Nephron (organoid): ENCODE measurements around the gene INTS1.

ENCODE experiments used
- H3K27ac Mint-ChIP-seq, 3 experiments: 2 replicates each; pipeline ENCODE4 v1.8.0; 2020; ENCODE audit warnings: mixed read lengths in 3 of 3, mild to moderate bottlenecking in 2 of 3, moderate library complexity in 1 of 3
- H3K27me3 Mint-ChIP-seq: 2 replicates; pipeline ENCODE4 v1.8.0; 2021; ENCODE audit warnings: low read depth, mild to moderate bottlenecking, moderate library complexity, mixed read lengths
- H3K36me3 Mint-ChIP-seq: 2 replicates; pipeline ENCODE4 v1.8.0; 2020; ENCODE audit warnings: low read depth, mixed read lengths
- H3K4me1 Mint-ChIP-seq: 2 replicates; pipeline ENCODE4 v1.8.0; 2020; ENCODE audit warnings: mixed read lengths
- H3K4me3 Mint-ChIP-seq, 3 experiments: 2 replicates each; pipeline ENCODE4 v1.8.0; 2020; ENCODE audit warnings: mild to moderate bottlenecking in 3 of 3, mixed read lengths in 3 of 3, moderate library complexity in 2 of 3
- H3K9me3 Mint-ChIP-seq: 2 replicates; pipeline ENCODE4 v1.8.0; 2020; ENCODE audit warnings: mixed read lengths
- TF ChIP-seq, protein P1 (sequence below), 3 experiments: fragments of 200-600 bp; sonication (generic); IDR thresholded peaks; one replicate each; pipeline ENCODE4 v1.5.0; 2021; ENCODE audit warnings: antibody characterized with exemption in 3 of 3; ENCODE audit not compliant: unreplicated experiment in 3 of 3

The INTS1 gene

DNA sequence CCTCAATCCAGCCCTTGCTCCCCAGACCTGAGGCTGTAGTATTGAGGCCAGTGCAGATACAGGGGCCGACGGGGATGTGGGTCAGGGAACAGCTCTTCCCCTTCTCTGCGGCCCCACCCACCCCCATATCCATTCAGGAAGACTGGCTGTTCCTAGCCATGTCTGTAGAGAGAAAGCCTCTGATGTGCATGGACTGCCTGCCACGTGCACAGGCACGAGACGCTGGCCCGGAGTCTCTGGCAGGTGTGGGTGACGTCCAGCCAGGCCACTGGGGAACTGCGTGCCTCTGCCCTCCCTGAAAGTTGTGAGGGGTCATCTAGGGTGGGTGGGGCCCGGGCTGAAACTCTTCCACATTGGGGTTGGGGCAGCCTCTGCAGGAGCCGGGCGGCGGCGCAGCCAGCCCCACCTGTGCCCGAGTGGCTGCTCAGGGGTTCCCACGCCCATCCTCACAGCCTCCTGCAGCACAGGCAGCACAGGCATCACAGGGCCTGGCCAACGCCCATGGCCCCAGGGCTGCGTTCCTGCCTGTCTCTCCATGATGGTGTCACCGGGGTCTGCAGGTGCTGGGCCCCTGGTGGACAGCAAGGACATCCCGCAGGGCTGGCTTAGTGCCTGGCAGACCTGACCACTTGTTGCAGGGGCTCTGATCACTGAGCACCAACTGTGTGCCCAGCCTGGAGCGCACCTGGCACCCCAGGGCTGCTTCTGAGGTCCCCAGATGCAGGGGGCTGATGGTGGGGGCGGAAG lies 72.4 kb downstream of the INTS1 start:
- H3K27ac Mint-ChIP-seq: no peak overlapping the region
- no peaks in the 10 kb centered on the region for H3K4me1 Mint-ChIP-seq
- H3K36me3 Mint-ChIP-seq: no peaks in the 10 kb centered on the region
- H3K27me3 Mint-ChIP-seq: peaks cover 11% of the 10 kb centered on the region
- TF ChIP-seq, protein P1, sequence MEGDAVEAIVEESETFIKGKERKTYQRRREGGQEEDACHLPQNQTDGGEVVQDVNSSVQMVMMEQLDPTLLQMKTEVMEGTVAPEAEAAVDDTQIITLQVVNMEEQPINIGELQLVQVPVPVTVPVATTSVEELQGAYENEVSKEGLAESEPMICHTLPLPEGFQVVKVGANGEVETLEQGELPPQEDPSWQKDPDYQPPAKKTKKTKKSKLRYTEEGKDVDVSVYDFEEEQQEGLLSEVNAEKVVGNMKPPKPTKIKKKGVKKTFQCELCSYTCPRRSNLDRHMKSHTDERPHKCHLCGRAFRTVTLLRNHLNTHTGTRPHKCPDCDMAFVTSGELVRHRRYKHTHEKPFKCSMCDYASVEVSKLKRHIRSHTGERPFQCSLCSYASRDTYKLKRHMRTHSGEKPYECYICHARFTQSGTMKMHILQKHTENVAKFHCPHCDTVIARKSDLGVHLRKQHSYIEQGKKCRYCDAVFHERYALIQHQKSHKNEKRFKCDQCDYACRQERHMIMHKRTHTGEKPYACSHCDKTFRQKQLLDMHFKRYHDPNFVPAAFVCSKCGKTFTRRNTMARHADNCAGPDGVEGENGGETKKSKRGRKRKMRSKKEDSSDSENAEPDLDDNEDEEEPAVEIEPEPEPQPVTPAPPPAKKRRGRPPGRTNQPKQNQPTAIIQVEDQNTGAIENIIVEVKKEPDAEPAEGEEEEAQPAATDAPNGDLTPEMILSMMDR (IDR thresholded peaks at IDR 0.05; ENCODE audit: unreplicated experiment in 3 of 3): no peak
- H3K9me3 Mint-ChIP-seq: no peaks in the 10 kb centered on the region
- H3K4me3 Mint-ChIP-seq: no peak overlapping the region

DNA sequence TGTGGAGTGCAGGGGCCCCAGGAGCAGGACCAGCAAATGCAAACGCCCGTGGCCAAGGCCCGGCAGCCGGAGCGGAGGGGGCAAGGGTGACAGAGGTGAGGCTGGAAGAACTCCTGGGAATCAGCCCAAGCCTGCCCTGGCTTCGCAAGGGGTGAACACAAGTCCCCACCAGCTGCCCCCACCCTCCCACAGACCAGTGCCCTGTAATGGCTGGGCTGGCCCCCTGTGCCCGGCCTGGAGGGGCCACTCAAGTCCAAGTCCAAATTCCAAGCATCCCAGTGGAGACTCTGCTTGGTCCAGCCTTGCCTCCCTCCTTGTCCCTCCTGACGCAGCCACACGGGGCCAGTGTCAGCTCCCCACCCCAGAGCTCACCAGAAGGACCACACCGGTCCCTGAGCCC lies 73.0 kb downstream of the INTS1 start:
- TF ChIP-seq, protein P1 (IDR thresholded peaks at IDR 0.05; ENCODE audit: unreplicated experiment in 3 of 3): no peak
- Mint-ChIP-seq H3K27ac (no peak overlapping the region), H3K27me3 (peaks cover 11% of the 10 kb centered on the region), H3K36me3 (no peaks in the 10 kb centered on the region), H3K9me3 (no peaks in the 10 kb centered on the region), H3K4me3 (no peak overlapping the region), H3K4me1 (no peaks in the 10 kb centered on the region)

DNA sequence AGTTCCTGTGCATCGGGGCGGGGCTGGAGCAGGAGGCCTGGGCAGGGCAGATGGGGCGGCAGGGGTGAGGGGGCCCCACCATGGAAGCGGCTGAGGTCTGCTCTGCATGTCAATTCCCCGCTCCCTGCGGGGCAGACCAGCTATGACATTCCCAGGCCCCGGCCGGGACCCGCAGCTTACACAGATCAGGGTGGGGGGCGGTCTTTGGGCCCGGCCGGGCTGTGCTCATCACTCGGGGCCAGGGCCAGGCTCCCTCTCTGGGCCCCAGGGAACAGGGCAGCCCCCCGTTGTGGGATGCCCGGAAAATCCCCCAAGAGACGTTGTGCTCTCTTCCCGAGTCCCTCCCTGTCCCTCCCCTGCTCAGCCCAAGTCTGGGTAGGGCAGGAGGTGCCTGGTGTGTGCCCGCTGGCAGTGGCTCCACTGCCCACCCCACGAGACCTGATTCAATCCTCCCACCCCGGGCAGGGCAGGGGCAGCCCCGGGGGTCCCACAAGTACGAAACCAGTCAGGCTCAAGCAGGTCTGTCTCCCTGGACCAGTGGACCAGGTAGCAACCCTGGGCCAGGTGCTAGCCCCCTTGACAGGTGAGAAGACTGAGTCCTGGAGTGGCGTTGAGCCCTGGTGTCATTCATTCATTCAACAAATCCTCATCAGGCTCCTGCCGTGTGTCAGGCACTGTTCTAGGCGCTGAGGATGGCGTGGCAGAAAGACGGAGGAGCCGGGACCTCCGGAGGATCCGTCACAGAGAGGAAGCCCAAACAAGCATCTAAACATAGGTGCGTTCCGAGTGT lies 73.9 kb downstream of the INTS1 start:
- Mint-ChIP-seq H3K4me1 (no peaks in the 10 kb centered on the region), H3K36me3 (no peaks in the 10 kb centered on the region), H3K27me3 (peaks cover 16% of the 10 kb centered on the region), H3K27ac (no peak overlapping the region), H3K9me3 (no peaks in the 10 kb centered on the region), H3K4me3 (no peak overlapping the region)
- TF ChIP-seq, protein P1 (IDR thresholded peaks at IDR 0.05; ENCODE audit: unreplicated experiment in 3 of 3): no peak

DNA sequence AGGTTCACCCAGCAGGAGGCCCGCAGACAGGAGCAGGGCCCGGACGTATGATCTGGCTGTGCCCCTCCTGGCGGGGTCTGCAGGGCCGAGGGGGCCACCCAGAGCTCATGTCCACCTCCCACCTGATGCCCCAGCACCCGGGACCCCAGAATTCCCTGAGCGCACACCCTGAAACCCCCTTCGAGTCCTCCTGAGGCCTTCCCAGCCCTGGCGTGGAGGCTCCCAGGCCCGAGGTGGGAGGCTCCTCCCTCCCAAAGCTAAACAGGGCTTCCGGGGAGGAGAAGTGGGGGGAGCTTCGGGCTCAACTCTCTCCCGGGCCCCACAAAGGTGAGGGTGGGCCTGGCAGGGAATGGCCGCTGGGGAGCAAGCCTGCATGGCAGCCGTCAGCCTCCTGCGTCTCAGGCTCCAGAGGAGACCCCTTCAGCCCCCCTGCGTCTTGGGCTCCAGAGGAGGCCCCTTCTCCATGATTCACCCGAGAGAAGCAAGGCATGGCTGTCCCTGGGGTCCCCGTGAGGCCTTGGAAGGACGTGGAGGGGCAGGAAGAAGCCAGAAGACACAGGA lies 75.2 kb downstream of the INTS1 start:
- Mint-ChIP-seq H3K36me3 (no peaks in the 10 kb centered on the region), H3K4me3 (no peak overlapping the region), H3K4me1 (no peaks in the 10 kb centered on the region), H3K27ac (no peak overlapping the region), H3K27me3 (peaks cover 20% of the 10 kb centered on the region), H3K9me3 (no peaks in the 10 kb centered on the region)
- TF ChIP-seq, protein P1 (IDR thresholded peaks at IDR 0.05; ENCODE audit: unreplicated experiment in 3 of 3): no peak

DNA sequence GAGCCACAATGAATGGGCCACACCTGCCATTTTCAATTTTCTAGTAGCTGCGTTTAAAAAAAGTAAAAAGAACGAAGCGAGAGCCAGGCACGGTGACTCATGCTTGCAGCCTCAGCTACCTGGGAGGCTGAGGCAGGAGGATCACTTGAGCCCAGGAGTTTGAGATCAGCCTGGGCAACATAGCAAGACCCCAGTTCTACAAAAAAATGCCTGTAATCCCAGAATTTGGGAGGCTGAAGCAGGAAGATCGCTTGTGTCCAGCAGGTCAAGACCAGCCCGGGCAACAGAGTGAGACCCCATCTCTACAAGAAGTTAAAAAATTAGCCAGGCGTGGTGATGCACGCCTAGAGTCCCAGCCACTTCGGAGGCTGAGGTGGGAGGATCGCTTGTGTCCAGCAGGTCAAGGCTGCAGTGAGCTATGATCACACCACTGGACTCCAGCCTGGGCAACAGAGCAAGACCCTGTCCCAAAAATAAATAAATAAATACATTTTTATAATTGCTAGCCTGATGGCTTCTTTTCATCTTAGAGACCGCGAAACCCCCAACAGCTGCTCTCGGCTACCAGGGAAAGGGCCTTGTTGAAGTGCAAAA lies 77.0 kb downstream of the INTS1 start:
- H3K4me3 Mint-ChIP-seq: no peak overlapping the region
- TF ChIP-seq, protein P1 (IDR thresholded peaks at IDR 0.05; ENCODE audit: unreplicated experiment in 3 of 3): no peak
- peaks cover 5% of the 10 kb centered on the region for H3K4me1 Mint-ChIP-seq
- H3K27me3 Mint-ChIP-seq: peaks cover 20% of the 10 kb centered on the region
- H3K36me3 Mint-ChIP-seq: no peaks in the 10 kb centered on the region
- H3K27ac Mint-ChIP-seq: no peak overlapping the region
- H3K9me3 Mint-ChIP-seq: no peaks in the 10 kb centered on the region
